GM18507 (cell line): Measurements from ENCODE around the gene HNRNPA3.
"Not testable (repeated sequence)": the region's sequence is repeated elsewhere in the genome, so short reads cannot be mapped to it uniquely, and the experiment has no call there.

ENCODE experiments used
- DNase-seq: peaks from one replicate; pipeline ENCODE4 v3.0.0; 2011; ENCODE audit warnings: low read depth; ENCODE audit not compliant: insufficient read length; ENCODE audit errors: extremely low spot score
- FAIRE-seq: peaks from 2 replicates; lab custom pipeline; 2011; peaks lifted over from hg19 to GRCh38; lab: Jason Lieb, UNC

The HNRNPA3 gene

GRCh38 chr2:177212106-177212890, at the start of gene HNRNPA3:
HNRNPA3 (plus strand) TSS chr2:177212794; CDS start chr2:177212800, 6 bp downstream.
- DNase-seq = peak; percentile 97
- FAIRE-seq = peak; percentile 98

- FAIRE-seq (no peak), DNase-seq (no peak)
These were observed 48.5 kb upstream of the HNRNPA3 start for GRCh38 chr2:177164131-177164530.

GRCh38 chr2:177164584-177165052, 48.0 kb upstream of the HNRNPA3 start:
- FAIRE-seq = peak; percentile 90

GRCh38 chr2:177165061-177165583, 47.5 kb upstream of the HNRNPA3 start:
- FAIRE-seq (peak; percentile 68), DNase-seq (no peak)

More at GRCh38 chr2:177164584-177165052, 48.0 kb upstream of the HNRNPA3 start:
- no peak for DNase-seq

- DNase-seq (no peak), FAIRE-seq (peak; percentile 91)
These were observed 46.6 kb upstream of the HNRNPA3 start for GRCh38 chr2:177165721-177166711.

GRCh38 chr2:177169810-177170514, 42.6 kb upstream of the HNRNPA3 start:
- DNase-seq (no peak), FAIRE-seq (peak; percentile 78)

GRCh38 chr2:177171418-177171865, 41.2 kb upstream of the HNRNPA3 start:
- DNase-seq = no peak
- FAIRE-seq = no peak

- DNase-seq (no peak), FAIRE-seq (no peak)
These were observed 40.3 kb upstream of the HNRNPA3 start for GRCh38 chr2:177172034-177172880.

- no peak for DNase-seq
- no peak for FAIRE-seq
These were observed 38.1 kb upstream of the HNRNPA3 start for GRCh38 chr2:177174486-177174885.

- no peak for FAIRE-seq
- no peak for DNase-seq
These were observed 36.5 kb upstream of the HNRNPA3 start for GRCh38 chr2:177175917-177176668.

GRCh38 chr2:177178797-177179196, 33.8 kb upstream of the HNRNPA3 start:
- DNase-seq = no peak
- no peak for FAIRE-seq

- DNase-seq (no peak), FAIRE-seq (no peak)
These were observed 33.4 kb upstream of the HNRNPA3 start for GRCh38 chr2:177179227-177179626.

GRCh38 chr2:177179671-177180070, 32.9 kb upstream of the HNRNPA3 start:
- not testable (repeated sequence) for DNase-seq, FAIRE-seq

GRCh38 chr2:177180269-177181000, 32.2 kb upstream of the HNRNPA3 start:
- DNase-seq (no peak), FAIRE-seq (no peak)

- FAIRE-seq (no peak), DNase-seq (no peak)
These were observed 28.7 kb upstream of the HNRNPA3 start for GRCh38 chr2:177183860-177184259.

GRCh38 chr2:177184606-177185005, 28.0 kb upstream of the HNRNPA3 start:
- FAIRE-seq (no peak), DNase-seq (no peak)

- not testable (repeated sequence) for DNase-seq, FAIRE-seq
These were observed 26.6 kb upstream of the HNRNPA3 start for GRCh38 chr2:177186038-177186437.
